Spleen (tissue), 11 donors: Measurements from ENCODE around the gene PRKCE. TPM values are rescaled to one million over a fixed set of nuclear protein-coding genes. Genes with fewer than 3 reads are reported as not detected.

ENCODE experiments used
- DNase-seq: peaks from one replicate; pipeline ENCODE4 v3.0.0-alpha.2; 2020
- H3K27ac ChIP-seq, 8 donors: fragments of 200-600 bp; sonication (generic) in 7 of 8; 1 replicate in 4 of 8; 2 replicates in 4 of 8; pipeline versions ENCODE4 v1.5.0 to v1.8.0; 2016 to 2021; ENCODE audit warnings: inconsistent platforms in 4 of 8, mild to moderate bottlenecking in 4 of 8, moderate library complexity in 1 of 8
- H3K27me3 ChIP-seq, 7 donors: fragments of 200-600 bp; sonication (generic) in 6 of 7; replicated peaks in 1 of 7; 1 replicate in 4 of 7; 2 replicates in 3 of 7; pipeline versions ENCODE4 v1.5.0 to v1.8.0; 2016 to 2021; ENCODE audit warnings: inconsistent platforms in 3 of 7, mild to moderate bottlenecking in 1 of 7
- H3K36me3 ChIP-seq, 6 donors: fragments of 200-600 bp; sonication (generic) in 5 of 6; 1 replicate in 4 of 6; 2 replicates in 2 of 6; pipeline versions ENCODE4 v1.5.0 to v1.8.0; 2016 to 2021; ENCODE audit warnings: inconsistent platforms in 2 of 6
- H3K4me1 ChIP-seq, 6 donors: fragments of 200-600 bp; sonication (generic) in 5 of 6; 1 replicate in 3 of 6; 2 replicates in 3 of 6; pipeline versions ENCODE4 v1.5.0 to v1.8.0; 2016 to 2021; ENCODE audit warnings: inconsistent platforms in 3 of 6
- H3K4me3 ChIP-seq, 8 donors: fragments of 200-600 bp; sonication (generic) in 7 of 8; 1 replicate in 4 of 8; 2 replicates in 4 of 8; pipeline versions ENCODE4 v1.5.0 to v1.8.0; 2016 to 2021; ENCODE audit warnings: inconsistent platforms in 4 of 8, mild to moderate bottlenecking in 4 of 8, moderate library complexity in 2 of 8
- H3K9me3 ChIP-seq, 8 donors: fragments of 200-600 bp; sonication (generic) in 7 of 8; 1 replicate in 4 of 8; 2 replicates in 4 of 8; pipeline versions ENCODE4 v1.5.0 to v1.8.0; 2016 to 2021; ENCODE audit warnings: inconsistent platforms in 4 of 8
- CTCF ChIP-seq, 11 experiments: fragments of 200-600 bp in 7 of 11; fragments of 450-650 bp in 4 of 11; sonication (generic) in 4 of 11; IDR thresholded peaks in 8 of 11; conservative IDR thresholded peaks in 3 of 11; 1 replicate in 7 of 11; 2 replicates in 4 of 11; pipeline versions ENCODE4 v1.4.0 to v1.8.0; 2016 to 2021; ENCODE audit warnings: antibody characterized with exemption in 11 of 11, inconsistent platforms in 4 of 11, mild to moderate bottlenecking in 1 of 11
- POLR2A ChIP-seq, 3 donors: fragments of 450-650 bp; IDR thresholded peaks; one replicate each; pipeline ENCODE4 v1.5.1; 2017; ENCODE audit warnings: antibody characterized with exemption in 3 of 3, mild to moderate bottlenecking in 1 of 3
- POLR2AphosphoS5 ChIP-seq, 3 donors: sonication (generic); formaldehyde crosslinking; IDR thresholded peaks; one replicate each; pipeline ENCODE4 v1.5.1; 2017; ENCODE audit warnings: antibody characterized with exemption in 3 of 3
- WGBS, 5 donors: extraction: QIAGEN DNeasy Blood & Tissue Kit in 3 of 5; methylation state at CpG; one replicate each; pipeline versions ENCODE4 v1.1.5 to v1.1.7; 2013 to 2018; 5-methylcytosine and 5-hydroxymethylcytosine counted together
- intact Hi-C: fragments of 100-400 bp; cut with DNase I; formaldehyde crosslinking; loops from one replicate; pipeline ENCODE4 v1.15.0; 2023; ENCODE audit warnings: low total_unique reads
- polyA plus RNA-seq, 3 donors: library from polyadenylated mRNA; stranded (reverse); fragments of 200-250 nt; gene quantifications; one replicate each; pipeline ENCODE4 v1.2.1, GENCODE V29; 2013
- total RNA-seq, 7 donors: library from RNA; depleted of rRNA in 3 of 7; stranded (reverse); fragments of >200 nt in 3 of 7; fragmentation: NEBNext Ultra II Directional in 4 of 7; extraction: Animal tissue kit (Norgen Biotek cat#: 25700) in 4 of 7; gene quantifications; one replicate each; pipeline versions ENCODE4 v1.1.0 to v1.2.1, GENCODE V29; 2016 to 2021
- donor health status: healthy with polysubstance abuse.
- donor health status: DM: no; HTN: no; CAD: no; lungs with moderate emphysema.
- donor health status: DM: no; HTN: no; CAD: no.
- donor health status: Bipolar disorder and iron deficiency.
- donor health status: healthy.
- donor health status: DM: no; HTN: no; CAD: no.
- donor health status: DM: yes; HTN: yes; CAD: no.

Gene PRKCE
- total and polyA plus RNA-seq, 10 donors, result 2.5 to 43.6 (median 18.8) TPM

DNA sequence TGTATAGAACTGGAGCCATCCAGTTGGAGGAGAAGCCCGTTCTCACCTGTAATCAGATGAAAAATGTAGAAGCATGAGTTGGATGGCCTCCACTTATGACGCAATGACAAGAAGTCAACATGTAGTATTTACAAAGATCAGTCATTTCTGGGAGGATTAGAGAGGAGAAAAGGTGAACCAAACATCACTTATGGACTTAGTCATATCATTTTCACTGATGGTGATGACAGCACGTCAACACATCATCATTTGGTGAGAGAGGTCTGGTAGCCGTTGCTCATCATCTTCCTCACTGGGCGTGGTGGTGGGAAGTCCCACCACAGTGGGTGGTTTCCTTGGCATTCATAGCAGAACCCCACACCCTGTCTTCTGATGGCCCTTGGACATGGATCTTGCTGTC, 381.5 kb downstream of the PRKCE start:
- 78 to 89% (median 79%) methylated on average over 5 of the region's 5 CpGs for WGBS, 5 donors
- TF ChIP-seq POLR2AphosphoS5 (IDR thresholded peaks at IDR 0.05), result no peak
- TF ChIP-seq CTCF (IDR thresholded peaks at IDR 0.05 in 8 of 11, conservative IDR thresholded peaks at IDR 0.05 in 3 of 11), result no peak
- no peak for TF ChIP-seq POLR2A (IDR thresholded peaks at IDR 0.05)

GRCh38 chr2:46034535-46034934, 383.1 kb downstream of the PRKCE start:
- intact Hi-C loops, result no loop called here
- no peak overlapping the region for H3K4me3 ChIP-seq
- 66 to 81% (median 76%) methylated on average over 5 of the region's 5 CpGs for WGBS, 5 donors
- H3K27ac ChIP-seq, result peak overlapping the region in 5 of 8 donors; percentile 25 to 78 (median 48)
- peaks cover 3 to 38% (median 16%) of the 10 kb centered on the region in 6 donors for H3K4me1 ChIP-seq
- no peaks in the 10 kb centered on the region for H3K9me3 ChIP-seq
- no peak for TF ChIP-seq POLR2A (IDR thresholded peaks at IDR 0.05)
- TF ChIP-seq POLR2AphosphoS5 (IDR thresholded peaks at IDR 0.05), result peak in 1 of 3 donors; percentile 67
- DNase-seq, result peak; percentile 81
- no peaks in the 10 kb centered on the region for H3K27me3 ChIP-seq
- peaks cover 0 to 5% (median 0%) of the 10 kb centered on the region in 6 donors for H3K36me3 ChIP-seq

More for the DNA sequence above, 381.5 kb downstream of the PRKCE start:
- H3K36me3 ChIP-seq, result peaks cover 0 to 5% (median 0%) of the 10 kb centered on the region in 6 donors
- peak overlapping the region in 4 of 8 donors; percentile 59 to 78 (median 64) for H3K27ac ChIP-seq
- intact Hi-C loops, result no loop called here
- H3K9me3 ChIP-seq, result no peaks in the 10 kb centered on the region
- no peaks in the 10 kb centered on the region for H3K27me3 ChIP-seq
- no peak for DNase-seq
- H3K4me3 ChIP-seq, result no peak overlapping the region
- H3K4me1 ChIP-seq, result peaks cover 0 to 36% (median 16%) of the 10 kb centered on the region in 6 donors

DNA sequence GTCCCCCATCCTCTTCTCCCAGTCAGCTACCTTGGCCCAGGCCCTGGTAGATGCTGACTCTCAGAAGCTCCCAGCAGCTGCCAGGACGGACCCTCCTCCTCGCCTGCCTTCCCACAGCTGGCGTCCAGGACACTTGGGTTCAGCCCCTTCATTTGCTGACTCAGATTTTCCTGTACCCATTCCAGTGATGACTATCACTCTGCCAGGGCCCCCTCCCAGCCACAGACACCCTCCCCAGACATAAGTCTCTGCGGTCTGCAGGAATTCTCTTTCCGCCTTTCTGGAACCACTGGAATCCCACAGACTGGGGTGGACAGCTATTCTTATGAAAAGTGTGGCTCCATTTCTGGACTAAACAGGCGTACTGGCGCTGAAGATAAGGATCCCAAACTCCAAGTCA, 385.5 kb downstream of the PRKCE start:
- WGBS, 5 donors, result 81 to 90% (median 86%) methylated on average over 7 of the region's 7 CpGs
- no peak for DNase-seq
- H3K9me3 ChIP-seq, result no peaks in the 10 kb centered on the region
- H3K36me3 ChIP-seq, result peaks cover 0 to 5% (median 0%) of the 10 kb centered on the region in 6 donors
- H3K27me3 ChIP-seq, result no peaks in the 10 kb centered on the region
- H3K4me1 ChIP-seq, result peaks cover 0 to 23% (median 9%) of the 10 kb centered on the region in 6 donors
- H3K27ac ChIP-seq, result peak overlapping the region in 6 of 8 donors; percentile 29 to 61 (median 54)
- intact Hi-C loops, result no loop called here
- TF ChIP-seq POLR2AphosphoS5 (IDR thresholded peaks at IDR 0.05), result peak in 2 of 3 donors; percentile 32 to 60
- no peak for TF ChIP-seq POLR2A (IDR thresholded peaks at IDR 0.05)
- H3K4me3 ChIP-seq, result no peak overlapping the region

DNA sequence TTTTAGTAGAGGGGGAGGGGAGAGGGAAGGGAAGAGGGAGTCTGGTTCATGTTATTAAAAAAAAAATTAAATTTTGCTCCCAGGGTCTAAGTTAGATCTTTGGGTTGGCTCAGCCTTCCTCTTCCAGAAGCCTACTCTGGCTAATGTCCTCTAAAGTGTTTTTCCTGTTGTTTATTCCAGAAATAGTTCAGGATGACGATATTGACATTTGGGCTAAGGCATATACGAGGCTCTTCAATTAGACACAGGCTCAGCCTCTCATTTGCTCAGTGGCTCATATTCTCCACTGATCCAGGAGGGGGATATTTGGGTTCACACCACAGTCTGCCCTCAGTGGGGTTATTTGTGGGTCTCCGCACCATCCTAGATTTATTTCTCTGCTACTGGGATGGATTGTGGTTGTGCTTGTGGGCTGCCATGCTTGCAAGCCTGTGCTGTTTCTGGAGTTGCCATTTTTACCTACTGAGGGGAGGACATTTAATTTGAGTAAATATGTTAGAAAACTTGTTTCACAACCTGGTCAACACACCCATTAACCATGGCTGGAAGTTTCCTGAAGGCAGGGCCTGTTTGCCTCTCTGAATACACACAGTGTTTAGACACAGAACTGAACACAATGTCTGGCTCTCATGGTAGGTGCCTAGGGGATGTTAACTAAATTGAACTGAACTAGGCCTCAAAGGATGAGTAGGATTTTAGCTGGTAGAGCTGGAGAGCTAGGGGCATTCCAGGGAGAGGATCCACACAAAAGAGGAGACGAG, 388.2 kb downstream of the PRKCE start:
- Histone ChIP-seq H3K9me3 (no peaks in the 10 kb centered on the region), H3K4me3 (no peak overlapping the region), H3K4me1 (peaks cover 0 to 13% (median 4%) of the 10 kb centered on the region in 6 donors), H3K27me3 (no peaks in the 10 kb centered on the region), H3K27ac (peak overlapping the region in 5 of 8 donors; percentile 33 to 57 (median 48)), H3K36me3 (peaks cover 0 to 5% (median 0%) of the 10 kb centered on the region in 6 donors)
- no peak for DNase-seq
- intact Hi-C loops, result no loop called here
- 73 to 83% (median 81%) methylated on average over 4 of the region's 4 CpGs for WGBS, 5 donors
- TF ChIP-seq CTCF (IDR thresholded peaks at IDR 0.05 in 8 of 11, conservative IDR thresholded peaks at IDR 0.05 in 3 of 11) (no peak), POLR2AphosphoS5 (IDR thresholded peaks at IDR 0.05) (no peak), POLR2A (IDR thresholded peaks at IDR 0.05) (no peak)

DNA sequence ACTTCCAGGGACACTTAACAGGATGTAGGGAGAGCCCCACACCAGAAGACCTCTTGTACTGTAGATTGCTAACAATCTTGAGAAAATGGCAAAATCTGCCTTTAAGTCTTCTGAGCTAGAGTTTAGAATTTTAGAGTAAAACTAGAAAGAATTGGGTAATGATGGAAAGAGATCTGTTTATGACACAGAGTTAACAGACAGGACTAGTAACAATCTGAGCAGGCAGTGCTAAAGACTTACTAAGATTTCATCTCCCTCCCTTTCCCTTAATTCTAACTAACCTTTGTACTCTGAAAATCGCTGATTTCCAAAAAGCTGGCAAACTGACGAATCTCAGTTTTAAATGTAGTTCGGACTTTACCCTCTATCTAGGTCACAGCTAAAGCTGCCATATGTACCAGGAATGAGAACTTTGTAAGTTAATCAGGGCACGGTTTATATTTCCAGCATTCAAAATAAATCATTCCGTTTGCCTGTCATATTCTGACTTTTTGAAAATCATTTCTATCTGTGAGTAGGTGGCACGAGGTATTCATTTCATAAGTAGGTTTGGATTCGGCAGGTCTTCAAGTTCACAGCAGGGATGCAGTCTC, 389.2 kb downstream of the PRKCE start:
- no peak for DNase-seq
- no peaks in the 10 kb centered on the region for H3K9me3 ChIP-seq
- H3K4me1 ChIP-seq, result peaks cover 0 to 7% (median 3%) of the 10 kb centered on the region in 6 donors
- intact Hi-C loops, result no loop called here
- peak overlapping the region in 5 of 8 donors; percentile 33 to 57 (median 48) for H3K27ac ChIP-seq
- 84 to 91% (median 87%) methylated on average over 7 of the region's 7 CpGs for WGBS, 5 donors
- TF ChIP-seq CTCF (IDR thresholded peaks at IDR 0.05 in 8 of 11, conservative IDR thresholded peaks at IDR 0.05 in 3 of 11) (no peak), POLR2A (IDR thresholded peaks at IDR 0.05) (no peak), POLR2AphosphoS5 (IDR thresholded peaks at IDR 0.05) (no peak)
- H3K36me3 ChIP-seq, result peaks cover 0 to 5% (median 0%) of the 10 kb centered on the region in 6 donors
- H3K4me3 ChIP-seq, result no peak overlapping the region
- no peaks in the 10 kb centered on the region for H3K27me3 ChIP-seq
